Measurements from ENCODE around the gene KCNIP4. TPM values are rescaled to one million over a fixed set of nuclear protein-coding genes. Genes with fewer than 3 reads are reported as not detected.

The KCNIP4 gene
- total RNA-seq, 6 experiments from 2014 or later, result not detected

GRCh38 chr4:21862917-21863316 is 85.7 kb downstream of the KCNIP4 start:
- TF ChIP-seq POLR2A (IDR thresholded peaks at IDR 0.05) (no peak), CTCF (IDR thresholded peaks at IDR 0.05) (no peak)
- no peaks in the 10 kb centered on the region for H3K27me3 ChIP-seq
- no peaks in the 10 kb centered on the region for H3K36me3 ChIP-seq
- no peak overlapping the region for H3K4me3 ChIP-seq
- no peak for ATAC-seq
- H3K4me1 ChIP-seq, result no peaks in the 10 kb centered on the region
- H3K9me3 ChIP-seq, result no peaks in the 10 kb centered on the region
- H3K27ac ChIP-seq, result no peak overlapping the region
- DNase-seq, result no peak
- intact Hi-C loops (cut with DNase I), result no loop called here
- WGBS (ENCODE audit: insufficient coverage, low coverage, low lambda C conversion rate, missing lambda C conversion rate), result 56% methylated on average over 3 of the region's 6 CpGs

- Histone ChIP-seq H3K27me3 (no peaks in the 10 kb centered on the region), H3K4me1 (no peaks in the 10 kb centered on the region), H3K4me3 (no peak overlapping the region), H3K27ac (no peak overlapping the region), H3K9me3 (no peaks in the 10 kb centered on the region), H3K36me3 (no peaks in the 10 kb centered on the region)
- WGBS (ENCODE audit: insufficient coverage, low coverage, low lambda C conversion rate, missing lambda C conversion rate), result 57% methylated on average over 3 of the region's 3 CpGs
- TF ChIP-seq CTCF (IDR thresholded peaks at IDR 0.05) (no peak), POLR2A (IDR thresholded peaks at IDR 0.05) (no peak)
- DNase-seq (no peak), ATAC-seq (no peak)
- intact Hi-C loops (cut with DNase I), result no loop called here
Observed at GRCh38 chr4:21858971-21859370, 89.6 kb downstream of the KCNIP4 start.

GRCh38 chr4:21856754-21857153 is 91.8 kb downstream of the KCNIP4 start:
- TF ChIP-seq CTCF (IDR thresholded peaks at IDR 0.05) (no peak), POLR2A (IDR thresholded peaks at IDR 0.05) (no peak)
- no CpG with 5 or more reads among the region's 2 CpGs for WGBS (ENCODE audit: insufficient coverage, low coverage, low lambda C conversion rate, missing lambda C conversion rate)
- intact Hi-C loops (cut with DNase I), result no loop called here
- Histone ChIP-seq H3K9me3 (no peaks in the 10 kb centered on the region), H3K27me3 (no peaks in the 10 kb centered on the region), H3K27ac (no peak overlapping the region), H3K4me1 (no peaks in the 10 kb centered on the region), H3K4me3 (no peak overlapping the region), H3K36me3 (no peaks in the 10 kb centered on the region)
- no peak for ATAC-seq
- DNase-seq, result no peak

- H3K27ac ChIP-seq, result no peak overlapping the region
- TF ChIP-seq POLR2A (IDR thresholded peaks at IDR 0.05) (no peak), CTCF (IDR thresholded peaks at IDR 0.05) (no peak)
- no peaks in the 10 kb centered on the region for H3K27me3 ChIP-seq
- no peaks in the 10 kb centered on the region for H3K9me3 ChIP-seq
- no peak overlapping the region for H3K4me3 ChIP-seq
- H3K36me3 ChIP-seq, result no peaks in the 10 kb centered on the region
- DNase-seq (no peak), ATAC-seq (no peak)
- WGBS (ENCODE audit: insufficient coverage, low coverage, low lambda C conversion rate, missing lambda C conversion rate), result 44% methylated on average over 3 of the region's 6 CpGs
- no peaks in the 10 kb centered on the region for H3K4me1 ChIP-seq
- intact Hi-C loops (cut with DNase I), result no loop called here
Observed at GRCh38 chr4:21856301-21856700, 92.3 kb downstream of the KCNIP4 start.

GRCh38 chr4:21849077-21849476 is 99.5 kb downstream of the KCNIP4 start:
- Histone ChIP-seq H3K9me3 (no peaks in the 10 kb centered on the region), H3K4me3 (no peak overlapping the region), H3K4me1 (no peaks in the 10 kb centered on the region), H3K27me3 (no peaks in the 10 kb centered on the region), H3K27ac (no peak overlapping the region), H3K36me3 (no peaks in the 10 kb centered on the region)
- intact Hi-C loops (cut with DNase I), result no loop called here
- 73% methylated on average over 3 of the region's 3 CpGs for WGBS (ENCODE audit: insufficient coverage, low coverage, low lambda C conversion rate, missing lambda C conversion rate)
- ATAC-seq, result no peak
- TF ChIP-seq POLR2A (IDR thresholded peaks at IDR 0.05), result no peak
- no peak for TF ChIP-seq CTCF (IDR thresholded peaks at IDR 0.05)
- DNase-seq, result no peak
